K562 (cell line): ENCODE results near the gene ZNF546.
"Not testable (repeated sequence)": the region's sequence is repeated elsewhere in the genome, so short reads cannot be mapped to it uniquely, and the experiment has no call there.

Experiments used
- BHLHE40 ChIP-seq: IDR thresholded peaks from 2 replicates; pipeline ENCODE4 v1.6.1; 2011; ENCODE audit warnings: low read length, improper control_type of control experiment
- FOXJ3 ChIP-seq: sonication (generic); formaldehyde crosslinking; IDR thresholded peaks from 2 replicates; pipeline ENCODE4 v1.4.0; 2020; ENCODE audit warnings: mild to moderate bottlenecking, missing genetic modification reagents
- POLR2A ChIP-seq: fragments of 450-650 bp; conservative IDR thresholded peaks from 2 replicates; pipeline ENCODE4 v1.6.1; 2016
- SMARCC2 ChIP-seq: fragments of 450-650 bp; IDR thresholded peaks from 2 replicates; pipeline ENCODE4 v1.6.1; 2017; ENCODE audit warnings: antibody characterized with exemption, moderate library complexity, mild to moderate bottlenecking, low read depth
- ZBTB8A ChIP-seq: fragments of 450-650 bp; IDR thresholded peaks from 2 replicates; pipeline ENCODE4 v1.6.1; 2018; ENCODE audit warnings: mild to moderate bottlenecking, moderate library complexity; ENCODE audit not compliant: partially characterized antibody
- ZFP30 ChIP-seq: fragments of 250-450 bp; sonication (Bioruptor Pico); IDR thresholded peaks from 2 replicates; pipeline ENCODE4 v1.8.0; 2022; ENCODE audit warnings: moderate library complexity, mild to moderate bottlenecking, inconsistent platforms, borderline replicate concordance
- ZFP36 ChIP-seq: fragments of 150-350 bp; IDR thresholded peaks from 2 replicates; pipeline ENCODE4 v1.6.1; 2018; ENCODE audit warnings: low read length, low read depth; ENCODE audit not compliant: partially characterized antibody
- TF ChIP-seq, protein P1 (sequence below): sonication (generic); formaldehyde crosslinking; IDR thresholded peaks from 2 replicates; pipeline ENCODE4 v1.9.0; 2022; ENCODE audit warnings: mild to moderate bottlenecking, missing genetic modification reagents

DNA sequence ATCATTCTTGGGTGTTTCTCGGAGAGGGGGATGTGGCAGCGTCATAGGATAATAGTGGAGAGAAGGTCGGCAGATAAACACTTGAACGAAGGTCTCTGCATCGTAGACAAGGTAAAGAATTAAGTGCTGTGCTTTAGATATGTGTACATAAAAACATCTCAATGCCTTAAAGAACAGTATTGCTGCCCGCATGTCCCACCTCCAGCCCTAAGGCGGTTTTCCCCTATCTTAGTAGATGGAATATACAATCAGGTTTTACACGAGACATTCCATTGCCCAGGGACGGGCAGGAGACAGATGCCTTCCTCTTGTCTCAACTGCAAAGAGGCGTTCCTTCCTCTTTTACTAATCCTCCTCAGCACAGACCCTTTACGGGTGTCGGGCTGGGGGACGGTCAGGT, 37.5 kb upstream of the ZNF546 start:
- TF ChIP-seq ZFP30 (CRISPR knock-in tag); POLR2A; BHLHE40; ZFP36; ZBTB8A; SMARCC2; FOXJ3 (CRISPR knock-in tag): not testable (repeated sequence)
- TF ChIP-seq, protein P1, sequence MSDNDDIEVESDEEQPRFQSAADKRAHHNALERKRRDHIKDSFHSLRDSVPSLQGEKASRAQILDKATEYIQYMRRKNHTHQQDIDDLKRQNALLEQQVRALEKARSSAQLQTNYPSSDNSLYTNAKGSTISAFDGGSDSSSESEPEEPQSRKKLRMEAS, result not testable (repeated sequence)
